Measurements from ENCODE around the gene ST3GAL5. TPM values are rescaled to one million over a fixed set of nuclear protein-coding genes. Genes with fewer than 3 reads are reported as not detected.

Gene ST3GAL5
- total and polyA plus RNA-seq, 2 of the 8 experiments (the other 6 are each of a cell fraction or from before 2014, with no cell fraction given): 1.9 to 4.5 TPM

GRCh38 chr2:85886141-85886540 lies 2.6 kb downstream of the ST3GAL5 start:
- Histone ChIP-seq H3K27ac (ENCODE audit: low read depth, low read length) (no peak overlapping the region), H2BK20ac (ENCODE audit: low read length) (no peak overlapping the region), H4K91ac (replicated peaks; ENCODE audit: insufficient read length, low read length) (no peak overlapping the region), H2AFZ (ENCODE audit: low read length) (no peak overlapping the region), H2BK5ac (ENCODE audit: low read depth, low read length) (no peak overlapping the region), H3K79me2 (ENCODE audit: control insufficient read depth in 1 of 2, insufficient read depth in 2 of 2, low read length in 2 of 2) (no peaks in the 10 kb centered on the region), H4K8ac (ENCODE audit: extremely low read depth, insufficient read depth, low read length) (no peak overlapping the region), H2BK15ac (ENCODE audit: low read length) (no peak overlapping the region), H3K23me2 (ENCODE audit: low read depth, low read length) (peaks cover 10% of the 10 kb centered on the region; the same call in 1 of the 2 replicates), H3K4me3 (ENCODE audit: extremely low read depth in 1 of 4, insufficient read depth in 2 of 4, low read depth in 3 of 4, low read length in 4 of 4) (no peak overlapping the region), H3K27me3 (replicated peaks in 1 of 4; ENCODE audit: control insufficient read depth in 3 of 4, extremely low read depth in 1 of 4, insufficient read depth in 3 of 4, low read length in 3 of 4) (peaks cover 0 to 19% (median 13%) of the 10 kb centered on the region in 4 experiments; a peak in 6 of 7 replicates), H3K18ac (ENCODE audit: extremely low read depth, low read length) (no peak overlapping the region), H3K14ac (ENCODE audit: insufficient read length) (no peak overlapping the region), H3K79me1 (ENCODE audit: low read depth, low read length) (no peaks in the 10 kb centered on the region), H4K5ac (ENCODE audit: insufficient read length, low read depth, low read length) (no peak overlapping the region), H3K4ac (replicated peaks; ENCODE audit: insufficient read length, low read depth, low read length) (no peak overlapping the region), H2BK12ac (ENCODE audit: low read depth, low read length) (no peak overlapping the region), H3K23ac (ENCODE audit: insufficient read length) (no peak overlapping the region), H2AK5ac (ENCODE audit: low read depth, low read length) (no peak overlapping the region), H4K20me1 (replicated peaks in 1 of 2; ENCODE audit: control insufficient read depth in 1 of 2, insufficient read depth in 2 of 2, low read length in 2 of 2) (peaks cover 0 to 3% of the 10 kb centered on the region in 2 experiments), H3K36me3 (ENCODE audit: control insufficient read depth in 2 of 4, insufficient read depth in 4 of 4, low read length in 3 of 4) (no peaks in the 10 kb centered on the region), H2BK120ac (replicated peaks; ENCODE audit: low read depth, low read length) (no peak overlapping the region), H3K9ac (replicated peaks in 1 of 4; ENCODE audit: extremely low read depth in 1 of 4, low read depth in 3 of 4, low read length in 3 of 4) (no peak overlapping the region), H3K9me3 (ENCODE audit: insufficient read depth in 2 of 2, low read depth in 1 of 2, low read length in 1 of 2) (peaks cover 4 to 10% of the 10 kb centered on the region in 2 experiments; a peak in 2 of 4 replicates), H3K4me1 (replicated peaks in 1 of 4; ENCODE audit: control insufficient read depth in 3 of 4, insufficient read depth in 4 of 4, low read length in 3 of 4) (peaks cover 6 to 8% (median 7%) of the 10 kb centered on the region in 4 experiments; a peak in 6 of 7 replicates), H3K4me2 (ENCODE audit: insufficient read depth in 1 of 2, low read depth in 2 of 2, low read length in 2 of 2) (peak overlapping the region in 1 of 2 experiments; percentile 90; a peak in 1 of 4 replicates), H3K56ac (replicated peaks; ENCODE audit: insufficient read length, low read depth, low read length) (no peak overlapping the region)
- ChIA-PET POLR2A (ENCODE audit: partially characterized antibody) (interaction anchor here (0.5 kb wide), 1 partner anchor 172 kb away, joined by 3 read pairs; no protein-coding TSS in a partner anchor), CTCF (ENCODE audit: partially characterized antibody) (interaction anchor here (0.7 to 4.3 kb wide), 5 partner anchors 14 to 179 kb away, joined by 3 to 17 read pairs (median 3); no protein-coding TSS in a partner anchor)
- 99% methylated on average over 8 of the region's 8 CpGs; no CpG with 5 or more reads in 1 of the 2 experiments for WGBS, 2 experiments (ENCODE audit: extremely low coverage in 1 of 2, insufficient coverage in 1 of 2, insufficient read length in 1 of 2, insufficient replicate concordance in 2 of 2, low coverage in 1 of 2, low lambda C conversion rate in 2 of 2, missing lambda C conversion rate in 1 of 2)
- no peak for DNase-seq (ENCODE audit: low read depth in 1 of 2, low spot score in 2 of 2)
- no peak for FAIRE-seq
- TF ChIP-seq GABPA (IDR thresholded peaks at IDR 0.05; ENCODE audit: borderline replicate concordance, insufficient read depth, low read length) (no peak), ATF3 (IDR thresholded peaks at IDR 0.05; ENCODE audit: insufficient read depth, low read depth, low read length) (no peak), TCF12 (IDR thresholded peaks at IDR 0.05; ENCODE audit: low read depth, low read length) (no peak), TBP (IDR thresholded peaks at IDR 0.05; ENCODE audit: low read depth, low read length) (no peak)
- TF ChIP-seq, protein P1, sequence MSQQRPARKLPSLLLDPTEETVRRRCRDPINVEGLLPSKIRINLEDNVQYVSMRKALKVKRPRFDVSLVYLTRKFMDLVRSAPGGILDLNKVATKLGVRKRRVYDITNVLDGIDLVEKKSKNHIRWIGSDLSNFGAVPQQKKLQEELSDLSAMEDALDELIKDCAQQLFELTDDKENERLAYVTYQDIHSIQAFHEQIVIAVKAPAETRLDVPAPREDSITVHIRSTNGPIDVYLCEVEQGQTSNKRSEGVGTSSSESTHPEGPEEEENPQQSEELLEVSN (IDR thresholded peaks at IDR 0.05): no peak

Data from H1 (cell line).